Stimulated activated CD8-positive, alpha-beta memory T cell treated with anti-CD3 and anti-CD28 coated beads, Interleukin-7, amount 100 ng/mL, for 24 hours (primary cell): ENCODE data around the gene KIAA0513.
"Not testable (repeated sequence)": the region's sequence is repeated elsewhere in the genome, so short reads cannot be mapped to it uniquely, and the experiment has no call there.

Source experiments
- DNase-seq: peaks from one replicate; pipeline ENCODE4 v3.0.0-alpha.2; 2020; ENCODE audit warnings: low read depth

Gene KIAA0513

GRCh38 chr16:85029981-85030401, 2.4 kb downstream of the KIAA0513 start:
- no peak for DNase-seq

- no peak for DNase-seq
These were observed 3.9 kb downstream of the KIAA0513 start for GRCh38 chr16:85031451-85031850.

- not testable (repeated sequence) for DNase-seq
These were observed 4.6 kb downstream of the KIAA0513 start for GRCh38 chr16:85032187-85032586.

GRCh38 chr16:85033171-85033570, 5.6 kb downstream of the KIAA0513 start:
- no peak for DNase-seq

- DNase-seq = no peak
These were observed 7.2 kb downstream of the KIAA0513 start for GRCh38 chr16:85034591-85035433.

GRCh38 chr16:85036236-85037049, 8.8 kb downstream of the KIAA0513 start:
- no peak for DNase-seq

GRCh38 chr16:85037050-85037410, 9.4 kb downstream of the KIAA0513 start:
- DNase-seq = no peak

GRCh38 chr16:85037721-85038120, 10.1 kb downstream of the KIAA0513 start:
- no peak for DNase-seq

GRCh38 chr16:85040685-85041084, 13.1 kb downstream of the KIAA0513 start:
- DNase-seq = no peak

GRCh38 chr16:85041219-85042166, 13.9 kb downstream of the KIAA0513 start:
- DNase-seq = no peak

GRCh38 chr16:85042167-85042526, 14.6 kb downstream of the KIAA0513 start:
- no peak for DNase-seq

GRCh38 chr16:85042606-85043005, 15.0 kb downstream of the KIAA0513 start:
- no peak for DNase-seq

- DNase-seq = no peak
These were observed 17.5 kb downstream of the KIAA0513 start for GRCh38 chr16:85045077-85045476.

GRCh38 chr16:85045641-85046471, 18.3 kb downstream of the KIAA0513 start:
- no peak for DNase-seq

- no peak for DNase-seq
These were observed 18.9 kb downstream of the KIAA0513 start for GRCh38 chr16:85046472-85046916.

- no peak for DNase-seq
These were observed 19.6 kb downstream of the KIAA0513 start for GRCh38 chr16:85046931-85047866.

GRCh38 chr16:85047867-85048455, 20.4 kb downstream of the KIAA0513 start:
- no peak for DNase-seq

- DNase-seq = no peak
These were observed 21.4 kb downstream of the KIAA0513 start for GRCh38 chr16:85048921-85049562.

GRCh38 chr16:85049706-85050305, 22.2 kb downstream of the KIAA0513 start:
- DNase-seq = no peak
